HG02981 (cell line): ENCODE measurements around the gene PRAC2.
"Not testable (repeated sequence)": the region's sequence is repeated elsewhere in the genome, so short reads cannot be mapped to it uniquely, and the experiment has no call there.

ENCODE experiments used
- ATAC-seq: cut with Tn5 transposase; IDR thresholded peaks from one replicate; pipeline ENCODE4 v1.9.1; 2021; ENCODE audit warnings: mild to moderate bottlenecking, moderate library complexity; ENCODE audit not compliant: unreplicated experiment

The PRAC2 gene

DNA sequence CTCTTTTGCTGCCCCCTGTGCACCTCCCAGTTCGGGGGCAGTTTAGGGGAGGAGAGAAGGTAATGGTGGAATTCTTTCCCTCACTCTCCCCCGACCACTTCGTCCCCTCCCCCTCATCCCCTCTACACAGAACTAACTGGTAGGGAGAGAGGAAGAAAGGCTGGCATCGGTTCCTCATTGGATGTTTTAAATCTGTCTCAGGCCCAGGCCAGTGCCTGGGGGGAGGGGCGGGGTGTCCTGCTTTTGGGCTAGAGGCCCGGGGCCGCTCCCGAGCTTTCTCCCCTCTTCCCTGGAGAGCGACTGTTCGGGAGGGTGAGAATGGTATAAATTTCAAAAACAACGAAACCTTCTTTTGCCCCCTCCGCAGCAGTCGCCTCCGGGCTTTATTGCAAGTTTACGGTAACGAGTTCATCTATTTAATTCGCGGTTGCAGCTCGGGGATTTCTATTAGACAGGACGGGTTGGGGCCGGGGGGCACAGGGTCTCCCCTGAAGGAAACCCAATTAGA, at the start of gene PRAC2:
TSS of gene PRAC2 (plus strand) at position 271 of the 508 bp plus-strand sequence. CDS start 1,226 bp downstream, outside the sequence.
- no peak for ATAC-seq

GRCh38 chr17:48676963-48677558, 45.9 kb upstream of the PRAC2 start:
- no peak for ATAC-seq

GRCh38 chr17:48678141-48678971, 44.6 kb upstream of the PRAC2 start:
- peak; percentile 54 for ATAC-seq

GRCh38 chr17:48679385-48680096, 43.4 kb upstream of the PRAC2 start:
- no peak for ATAC-seq

GRCh38 chr17:48681609-48682008, 41.4 kb upstream of the PRAC2 start:
- no peak for ATAC-seq

- ATAC-seq = no peak
Measured at GRCh38 chr17:48690655-48691054, 32.3 kb upstream of the PRAC2 start.

GRCh38 chr17:48692049-48692448, 30.9 kb upstream of the PRAC2 start:
- no peak for ATAC-seq

- ATAC-seq = no peak
Measured at GRCh38 chr17:48693178-48693577, 29.8 kb upstream of the PRAC2 start.

- no peak for ATAC-seq
Measured at GRCh38 chr17:48701864-48702532, 21.0 kb upstream of the PRAC2 start.

DNA sequence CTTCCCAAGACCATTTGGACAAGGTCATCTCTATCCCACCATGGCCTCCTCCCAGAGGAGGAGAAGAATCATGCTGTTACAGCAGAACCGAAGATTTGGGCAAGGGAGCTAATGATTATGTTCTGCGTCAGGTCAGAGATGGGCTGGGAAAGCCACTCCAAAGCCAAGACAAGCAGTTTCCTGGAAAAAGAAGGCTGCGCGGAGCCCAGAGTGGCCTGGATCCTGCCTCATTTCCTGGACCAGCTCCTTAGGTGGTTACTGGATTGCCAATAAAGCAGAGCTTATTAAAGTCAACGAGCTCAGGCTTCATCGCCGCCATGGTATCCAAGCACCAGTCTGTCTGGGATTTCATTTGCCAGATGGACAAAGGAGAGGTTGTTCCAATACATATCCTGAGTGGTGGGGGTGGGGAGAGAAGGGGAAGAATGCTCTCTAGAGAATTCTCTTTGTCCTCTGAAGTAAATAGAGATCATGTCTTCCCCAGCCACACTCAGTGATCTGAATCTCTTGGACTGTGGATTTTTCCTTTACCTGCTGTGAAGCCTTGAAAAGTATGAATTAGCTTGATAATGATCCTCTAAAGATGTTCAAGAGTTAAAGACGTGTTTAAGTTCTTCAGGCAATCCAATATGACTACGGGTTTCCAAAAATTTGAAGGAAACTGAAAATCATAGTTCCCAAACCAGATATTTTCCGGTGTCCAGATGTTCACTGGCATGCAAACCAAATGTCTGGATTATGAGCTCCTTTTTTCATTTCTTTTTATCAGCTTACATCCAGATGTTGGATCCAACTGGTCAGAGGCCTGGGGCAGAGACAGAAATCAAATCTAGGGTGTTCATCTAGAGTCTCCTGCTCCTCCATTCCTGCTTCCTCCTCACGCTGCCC, 18.4 kb upstream of the PRAC2 start:
- no peak for ATAC-seq

GRCh38 chr17:48711128-48711527, 11.9 kb upstream of the PRAC2 start:
- no peak for ATAC-seq

DNA sequence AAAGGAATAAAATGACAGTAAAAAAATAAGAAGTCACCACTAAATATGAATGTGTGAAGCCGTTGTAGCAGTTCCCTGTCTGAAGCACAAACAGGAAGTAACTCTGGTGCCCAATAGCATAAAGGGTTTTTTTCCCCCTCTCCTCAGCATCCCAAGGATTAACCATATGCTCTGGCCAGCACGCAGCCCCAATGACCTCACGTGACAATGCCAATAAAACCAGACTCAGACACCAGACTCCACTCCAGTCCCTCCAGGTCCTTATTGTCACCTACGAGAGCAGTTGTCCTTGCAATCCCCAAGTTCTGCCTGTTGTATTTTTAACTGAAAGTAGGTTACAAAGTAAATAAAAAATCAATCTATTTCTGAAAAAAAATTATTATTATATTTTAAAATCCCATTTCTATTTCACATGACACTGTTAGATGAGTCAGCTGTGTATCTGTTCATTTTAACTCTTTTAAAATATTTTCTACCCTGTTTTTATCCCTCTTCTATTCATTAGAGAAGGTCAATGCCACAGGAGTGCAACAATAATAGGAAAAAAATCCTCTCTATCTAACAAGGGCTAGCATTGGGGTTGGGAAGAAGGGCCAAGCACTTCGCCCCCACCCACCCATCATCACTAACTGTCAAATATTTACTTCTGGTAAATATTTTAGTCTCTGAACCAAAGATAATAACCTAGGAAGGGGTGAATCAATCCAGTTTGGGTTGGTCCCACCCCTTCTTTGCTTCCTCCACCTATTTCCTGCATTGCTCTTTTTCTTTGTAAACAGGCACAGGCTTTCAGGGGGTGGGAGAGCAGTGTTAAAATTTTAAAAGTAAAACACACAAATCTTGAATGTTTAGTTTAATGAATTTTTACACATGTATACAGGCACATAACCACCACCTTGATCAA, 7.2 kb upstream of the PRAC2 start:
- no peak for ATAC-seq

GRCh38 chr17:48716549-48716948, 6.4 kb upstream of the PRAC2 start:
- ATAC-seq = not testable (repeated sequence)

DNA sequence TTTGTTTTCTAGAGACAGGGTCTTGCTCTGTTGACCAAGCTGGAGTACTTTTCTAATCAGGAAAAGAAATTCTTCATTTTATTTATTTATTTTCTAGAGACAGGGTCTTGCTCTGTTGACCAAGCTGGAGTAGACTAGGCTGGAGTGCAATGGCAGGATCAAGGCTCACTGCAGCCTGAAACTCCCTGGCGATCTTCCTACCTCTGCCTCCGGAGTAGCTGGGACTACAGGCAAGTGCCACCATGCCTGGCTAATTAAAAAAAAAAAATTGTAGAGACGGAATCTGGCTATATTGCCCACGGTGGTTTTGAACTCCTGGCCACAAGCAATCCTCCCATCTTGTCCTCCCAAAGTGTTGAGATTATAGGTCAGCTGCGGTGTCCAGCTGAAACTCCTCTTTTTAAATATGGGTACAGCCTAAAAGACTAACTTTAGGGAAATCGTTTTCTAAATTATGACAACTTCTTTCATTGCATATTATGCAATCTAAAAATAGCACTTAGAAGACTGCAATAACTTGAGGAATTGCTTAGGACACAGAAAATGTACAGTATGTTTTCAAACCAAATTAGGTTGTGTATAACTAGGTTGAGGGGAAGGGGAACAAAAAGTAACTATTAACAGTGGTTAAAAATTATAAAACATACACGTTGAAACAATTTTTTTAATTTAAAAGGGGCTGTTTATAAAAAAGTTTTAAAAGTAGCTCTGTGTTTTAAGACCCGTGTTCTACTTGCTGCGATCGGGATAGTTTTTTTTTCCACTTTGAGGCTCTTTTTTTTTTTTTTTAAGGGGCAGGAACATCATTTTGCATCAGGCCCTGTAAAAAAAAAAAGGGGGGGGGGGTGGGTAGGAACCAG, 5.4 kb upstream of the PRAC2 start:
- ATAC-seq = no peak

DNA sequence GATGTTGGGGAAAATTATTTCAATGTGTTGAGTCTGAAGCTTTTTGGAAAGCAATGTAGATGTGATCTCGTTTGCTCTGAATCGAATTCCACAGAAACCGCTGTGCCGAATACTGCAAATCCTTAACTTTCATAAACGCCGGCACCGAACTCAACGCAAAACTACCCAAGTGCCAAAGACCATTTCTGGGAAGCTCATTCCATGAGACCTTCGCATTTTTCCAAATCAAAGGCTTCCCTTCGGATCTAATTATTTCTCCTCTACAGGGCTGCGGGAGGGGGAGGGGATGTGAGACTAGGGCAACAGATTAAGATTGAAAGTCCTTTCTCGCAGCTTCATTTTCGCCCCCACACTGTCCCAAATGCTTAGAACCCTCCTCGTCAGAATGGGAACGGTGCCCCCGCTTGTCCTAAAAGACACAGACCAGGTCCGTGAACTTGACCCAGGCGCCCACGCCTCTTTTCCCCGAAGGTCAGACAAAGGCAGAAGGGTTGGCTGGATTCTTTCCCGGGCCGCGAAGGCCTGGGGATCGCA, 4.7 kb upstream of the PRAC2 start:
- ATAC-seq = no peak

DNA sequence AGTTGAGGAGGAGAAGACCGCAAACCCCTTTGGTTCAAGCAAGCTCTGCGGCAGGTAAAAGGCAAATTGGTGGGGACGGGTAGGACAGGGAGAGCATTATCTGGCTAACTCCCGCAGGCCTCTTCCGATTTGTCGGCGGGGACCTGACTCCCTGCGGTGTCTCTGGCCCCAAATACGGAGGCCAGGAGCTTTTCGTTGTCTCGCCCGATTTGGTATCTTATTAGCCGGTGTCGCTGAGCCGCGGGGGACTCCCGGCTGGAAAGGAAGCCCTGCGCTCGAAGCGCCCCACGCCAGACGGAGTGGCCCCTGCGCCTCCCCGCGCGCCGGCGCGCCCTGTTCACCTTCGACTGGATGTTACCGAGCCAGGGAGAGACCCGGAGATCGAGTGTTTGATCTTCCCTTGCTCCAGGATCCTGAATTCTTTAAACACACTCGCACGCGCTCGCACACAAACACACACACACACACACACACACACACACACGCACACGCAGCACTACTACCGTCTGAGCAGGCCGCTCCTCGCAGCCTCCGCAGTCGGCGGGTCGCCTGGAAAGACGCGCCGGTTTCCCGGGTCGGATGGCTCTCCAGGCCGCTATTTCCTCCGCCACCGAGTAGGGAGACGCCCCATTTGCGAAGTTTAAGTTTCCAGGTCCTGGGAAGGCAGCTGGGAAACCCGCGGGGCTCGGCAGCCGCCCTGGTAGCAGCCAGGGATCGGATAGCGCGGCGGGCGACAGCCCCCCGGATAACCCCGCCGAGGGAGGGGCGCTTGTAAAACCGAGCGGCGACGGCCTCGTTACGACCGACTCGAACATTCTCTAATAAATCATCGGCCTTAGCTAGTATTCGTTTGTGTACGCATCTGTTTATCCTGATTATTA, 4.0 kb upstream of the PRAC2 start:
- ATAC-seq = no peak
